Measurements from ENCODE around the gene FRMD1. TPM values are rescaled to one million over a fixed set of nuclear protein-coding genes. Genes with fewer than 3 reads are reported as not detected.

Gene FRMD1
- total RNA-seq, 4 donors from 2014 or later: 1.0 TPM; not detected in 3

DNA sequence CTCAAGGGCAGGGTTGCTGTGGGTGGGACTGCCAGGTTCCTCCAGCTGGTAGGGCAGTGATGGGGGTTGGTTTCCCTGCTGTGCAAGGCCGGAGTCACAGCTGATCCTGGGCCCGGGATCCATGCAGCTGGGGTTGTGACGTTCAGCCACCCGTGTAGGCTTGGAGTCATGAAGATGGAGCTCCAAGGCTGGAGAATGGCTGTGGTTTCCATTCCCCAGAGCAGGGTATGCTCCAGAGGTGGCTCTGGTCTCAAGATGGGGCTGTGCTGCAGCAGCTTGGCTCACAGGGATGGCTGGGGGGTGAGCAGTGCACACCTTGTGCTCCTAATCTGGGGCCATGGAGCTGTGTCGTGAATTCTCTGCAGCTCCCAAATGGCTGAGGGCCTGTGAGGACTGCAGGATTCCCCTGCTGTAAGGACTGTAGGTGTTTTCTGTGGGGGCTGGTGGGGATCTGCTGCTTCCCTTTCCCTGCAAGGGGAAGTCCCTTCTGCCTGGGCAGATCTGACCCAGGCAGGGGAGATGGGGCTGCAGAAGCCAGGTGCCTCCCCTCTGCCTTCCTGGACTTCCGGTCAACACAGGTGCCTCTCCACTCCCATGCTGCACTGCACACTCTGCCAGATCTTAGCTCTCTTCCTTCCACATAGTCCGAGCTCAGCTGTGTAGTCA is 65.6 kb downstream of the FRMD1 start:
- DNase-seq: no peak
- H3K9me3 ChIP-seq: no peaks in the 10 kb centered on the region
- intact Hi-C loops (cut with DNase I; ENCODE audit: low total_unique reads): no loop called here
- H3K4me3 ChIP-seq: no peak overlapping the region
- H3K4me1 ChIP-seq: no peaks in the 10 kb centered on the region
- H3K27ac ChIP-seq: no peak overlapping the region
- H3K27me3 ChIP-seq: no peaks in the 10 kb centered on the region
- H3K36me3 ChIP-seq: no peaks in the 10 kb centered on the region
- no peak for TF ChIP-seq POLR2A (IDR thresholded peaks at IDR 0.05)
- TF ChIP-seq, protein P1, sequence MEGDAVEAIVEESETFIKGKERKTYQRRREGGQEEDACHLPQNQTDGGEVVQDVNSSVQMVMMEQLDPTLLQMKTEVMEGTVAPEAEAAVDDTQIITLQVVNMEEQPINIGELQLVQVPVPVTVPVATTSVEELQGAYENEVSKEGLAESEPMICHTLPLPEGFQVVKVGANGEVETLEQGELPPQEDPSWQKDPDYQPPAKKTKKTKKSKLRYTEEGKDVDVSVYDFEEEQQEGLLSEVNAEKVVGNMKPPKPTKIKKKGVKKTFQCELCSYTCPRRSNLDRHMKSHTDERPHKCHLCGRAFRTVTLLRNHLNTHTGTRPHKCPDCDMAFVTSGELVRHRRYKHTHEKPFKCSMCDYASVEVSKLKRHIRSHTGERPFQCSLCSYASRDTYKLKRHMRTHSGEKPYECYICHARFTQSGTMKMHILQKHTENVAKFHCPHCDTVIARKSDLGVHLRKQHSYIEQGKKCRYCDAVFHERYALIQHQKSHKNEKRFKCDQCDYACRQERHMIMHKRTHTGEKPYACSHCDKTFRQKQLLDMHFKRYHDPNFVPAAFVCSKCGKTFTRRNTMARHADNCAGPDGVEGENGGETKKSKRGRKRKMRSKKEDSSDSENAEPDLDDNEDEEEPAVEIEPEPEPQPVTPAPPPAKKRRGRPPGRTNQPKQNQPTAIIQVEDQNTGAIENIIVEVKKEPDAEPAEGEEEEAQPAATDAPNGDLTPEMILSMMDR (IDR thresholded peaks at IDR 0.05): no peak

DNA sequence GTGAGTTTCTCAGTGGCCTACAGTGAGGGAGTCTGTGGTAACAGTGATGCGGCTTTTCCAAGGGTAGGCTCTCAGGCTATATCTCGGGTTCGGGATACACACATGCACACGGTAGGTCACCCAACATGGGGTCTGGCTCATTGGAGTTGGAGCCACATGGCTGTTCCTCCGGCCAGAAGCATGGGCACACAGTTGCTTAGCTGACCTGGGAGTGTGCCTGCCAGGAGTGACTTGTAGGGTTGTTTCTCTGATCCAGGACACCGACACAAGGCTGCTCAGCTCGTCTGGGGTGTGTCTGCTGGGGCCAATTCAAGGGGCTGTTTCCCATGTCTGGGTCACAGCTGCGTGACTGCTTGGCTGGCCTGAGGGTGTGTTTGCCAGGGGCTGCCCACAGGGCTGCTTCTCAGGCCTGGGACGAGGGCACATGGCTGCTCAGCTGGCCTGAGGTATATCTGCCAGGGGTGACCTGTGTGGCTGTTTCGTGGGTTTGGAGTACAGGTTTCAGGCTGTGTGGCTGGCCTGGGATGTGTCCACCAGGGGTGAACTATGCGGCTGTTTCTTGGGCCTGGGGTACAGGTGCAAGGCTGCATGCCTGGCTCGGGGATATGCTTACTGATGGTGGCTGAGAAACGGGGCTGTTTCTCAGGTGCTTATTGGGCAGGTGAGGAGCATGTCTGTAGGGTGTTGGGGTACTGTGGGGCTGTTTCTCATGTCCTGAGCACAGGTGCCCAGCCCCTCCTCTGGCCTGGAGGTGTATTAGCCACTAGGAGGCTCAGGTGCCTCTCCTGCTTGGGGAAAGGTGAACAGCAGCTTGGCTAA is 66.4 kb downstream of the FRMD1 start:
- no peak for DNase-seq
- Histone ChIP-seq H3K9me3 (no peaks in the 10 kb centered on the region), H3K27ac (no peak overlapping the region), H3K27me3 (no peaks in the 10 kb centered on the region), H3K4me1 (no peaks in the 10 kb centered on the region), H3K36me3 (no peaks in the 10 kb centered on the region), H3K4me3 (no peak overlapping the region)
- intact Hi-C loops (cut with DNase I; ENCODE audit: low total_unique reads): no loop called here
- TF ChIP-seq POLR2A (IDR thresholded peaks at IDR 0.05): no peak
- TF ChIP-seq, protein P1 (IDR thresholded peaks at IDR 0.05): no peak

- Histone ChIP-seq H3K36me3 (no peaks in the 10 kb centered on the region), H3K27me3 (no peaks in the 10 kb centered on the region), H3K9me3 (no peaks in the 10 kb centered on the region), H3K4me1 (no peaks in the 10 kb centered on the region), H3K27ac (no peak overlapping the region), H3K4me3 (no peak overlapping the region)
- DNase-seq: no peak
- TF ChIP-seq POLR2A (IDR thresholded peaks at IDR 0.05): no peak
- TF ChIP-seq, protein P1 (IDR thresholded peaks at IDR 0.05): no peak
- intact Hi-C loops (cut with DNase I; ENCODE audit: low total_unique reads): no loop called here
Observed at GRCh38 chr6:168011291-168011690, 67.7 kb downstream of the FRMD1 start.

- Histone ChIP-seq H3K4me3 (no peak overlapping the region), H3K27me3 (no peaks in the 10 kb centered on the region), H3K4me1 (no peaks in the 10 kb centered on the region), H3K9me3 (no peaks in the 10 kb centered on the region), H3K36me3 (no peaks in the 10 kb centered on the region), H3K27ac (no peak overlapping the region)
- no peak for DNase-seq
- intact Hi-C loops (cut with DNase I; ENCODE audit: low total_unique reads): no loop called here
- TF ChIP-seq POLR2A (IDR thresholded peaks at IDR 0.05): no peak
- TF ChIP-seq, protein P1 (IDR thresholded peaks at IDR 0.05): no peak
Observed at GRCh38 chr6:168009331-168009730, 69.7 kb downstream of the FRMD1 start.
